HCT116 (cell line): ENCODE results near the gene AASS. TPM values are rescaled to one million over a fixed set of nuclear protein-coding genes. Genes with fewer than 3 reads are reported as not detected.

Source experiments
- ATAC-seq: fragments of 200-7000 bp; cut with Tn5 transposase; 2 replicates; pipeline ENCODE4 v1.9.1; 2020; ENCODE audit warnings: mild to moderate bottlenecking, moderate library complexity
- BruUV-seq: library from RNA; stranded (reverse); fragments of 400-500 nt; replicated peaks from 2 replicates; lab custom pipeline; 2021; lab: Mats Ljungman, UMichigan
- CTCF ChIA-PET: fragments of 300-600 bp; sonication (Branson Sonifier 250); formaldehyde crosslinking; loops from one replicate; lab custom pipeline; 2021; ENCODE audit warnings: antibody characterized with exemption; lab: Charles Lee
- POLR2A ChIA-PET: fragments of 300-600, 350-600 bp; sonication (Branson Sonifier 250); formaldehyde crosslinking; loops from one replicate; lab custom pipeline; 2021; ENCODE audit warnings: antibody characterized with exemption; lab: Charles Lee
- RAD21 ChIA-PET, 2 experiments: fragments of 300-600 bp; sonication (Branson Sonifier 250); formaldehyde crosslinking; loops; one replicate each; lab custom pipeline; 2023; ENCODE audit warnings: low total read pairs in 2 of 2; ENCODE audit not compliant: uncharacterized antibody in 2 of 2, unreplicated experiment in 2 of 2, low non-redundant PET in 1 of 2; lab: Charles Lee
- DNase-seq: peaks from one replicate; pipeline ENCODE4 v3.0.0-alpha.2; 2010; ENCODE audit warnings: low read depth, low spot score
- H2AFZ ChIP-seq: fragments of 200-600 bp; shearing (Covaris generic), sonication (generic); 2 replicates; pipeline ENCODE4 v1.6.1; 2017; ENCODE audit warnings: low read depth, mixed run types, mixed read lengths, antibody characterized with exemption, low read length; ENCODE audit not compliant: poor library complexity, severe bottlenecking
- H3K27ac ChIP-seq: 2 replicates; pipeline ENCODE4 v1.5.1; 2012; ENCODE audit warnings: low read depth, low read length
- H3K27me3 ChIP-seq: fragments of 200-600 bp; sonication (generic); 2 replicates; pipeline ENCODE4 v1.6.1; 2016; ENCODE audit warnings: mixed run types, low read length, mixed read lengths; ENCODE audit not compliant: insufficient read depth
- H3K36me3 ChIP-seq, 2 experiments: fragments of 200-500 bp in 1 of 2; fragments of 200-600 bp in 1 of 2; sonication (Bioruptor generic) in 1 of 2; sonication (generic) in 1 of 2; 2 replicates each; pipeline versions ENCODE4 v1.5.1 to v1.6.1; 2014 to 2016; ENCODE audit warnings: low read length in 2 of 2, inconsistent platforms in 1 of 2, mixed read lengths in 1 of 2, mixed run types in 1 of 2; ENCODE audit not compliant: insufficient read depth in 2 of 2, control insufficient read depth in 1 of 2
- H3K4me1 ChIP-seq, 2 experiments: fragments of 200-600 bp in 1 of 2; sonication (generic) in 1 of 2; 2 replicates each; pipeline versions ENCODE4 v1.5.1 to v1.6.1; 2012 to 2017; ENCODE audit warnings: low read length in 2 of 2, inconsistent platforms in 1 of 2, mild to moderate bottlenecking in 1 of 2, mixed read lengths in 1 of 2, mixed run types in 1 of 2, moderate library complexity in 1 of 2; ENCODE audit not compliant: insufficient read depth in 2 of 2, control insufficient read depth in 1 of 2
- H3K4me2 ChIP-seq: fragments of 200-600 bp; sonication (generic); 2 replicates; pipeline ENCODE4 v1.6.1; 2017; ENCODE audit warnings: mixed run types, low read length, mixed read lengths
- H3K4me3 ChIP-seq, 2 experiments: fragments of 200-600 bp in 1 of 2; sonication (generic) in 1 of 2; replicated peaks in 1 of 2; 2 replicates each; pipeline ENCODE4 v1.5.1; 2011 to 2016; ENCODE audit warnings: low read length in 2 of 2, control low read depth in 1 of 2, low read depth in 1 of 2, mild to moderate bottlenecking in 1 of 2, mixed read lengths in 1 of 2, mixed run types in 1 of 2
- H3K79me2 ChIP-seq: fragments of 200-600 bp; sonication (generic); 2 replicates; pipeline ENCODE4 v1.6.1; 2017; ENCODE audit warnings: mild to moderate bottlenecking, mixed run types, low read length, moderate library complexity, mixed read lengths; ENCODE audit not compliant: insufficient read depth
- H3K9ac ChIP-seq: fragments of 200-600 bp; sonication (generic); 2 replicates; pipeline ENCODE4 v1.6.1; 2016; ENCODE audit warnings: low read length, mixed read lengths
- H3K9me2 ChIP-seq: fragments of 200-600 bp; sonication (generic), shearing (Covaris generic); 2 replicates; pipeline ENCODE4 v1.6.1; 2017; ENCODE audit warnings: mixed run types, mild to moderate bottlenecking, moderate library complexity; ENCODE audit not compliant: insufficient read depth
- H3K9me3 ChIP-seq, 2 experiments: fragments of 200-500 bp in 1 of 2; fragments of 200-600 bp in 1 of 2; sonication (Bioruptor generic) in 1 of 2; sonication (generic) in 1 of 2; 2 replicates each; pipeline ENCODE4 v1.6.1; 2014 to 2017; ENCODE audit warnings: low read length in 2 of 2, mixed read lengths in 2 of 2, inconsistent platforms in 1 of 2, low read depth in 1 of 2, mild to moderate bottlenecking in 1 of 2, mixed run types in 1 of 2, moderate library complexity in 1 of 2; ENCODE audit not compliant: control insufficient read depth in 1 of 2, insufficient read depth in 1 of 2
- H4K20me1 ChIP-seq: fragments of 200-600 bp; sonication (generic), shearing (Covaris generic); 2 replicates; pipeline ENCODE4 v1.6.1; 2017; ENCODE audit warnings: mixed run types, mild to moderate bottlenecking, moderate library complexity; ENCODE audit not compliant: insufficient read depth
- CBX3 ChIP-seq: IDR thresholded peaks from 2 replicates; pipeline ENCODE4 v1.6.1; 2012; ENCODE audit warnings: low read depth
- CEBPB ChIP-seq: IDR thresholded peaks from 2 replicates; pipeline ENCODE4 v1.6.1; 2012; ENCODE audit warnings: low read depth
- EGR1 ChIP-seq: IDR thresholded peaks from 2 replicates; pipeline ENCODE4 v1.6.1; 2012; ENCODE audit warnings: low read depth
- ELF1 ChIP-seq: IDR thresholded peaks from 2 replicates; pipeline ENCODE4 v1.6.1; 2012; ENCODE audit warnings: low read depth, borderline replicate concordance
- EZH2 ChIP-seq: fragments of 200-600 bp; sonication (generic); IDR thresholded peaks from 2 replicates; pipeline ENCODE4 v1.6.1; 2017; ENCODE audit warnings: antibody characterized with exemption, mixed run types
- FOSL1 ChIP-seq: IDR thresholded peaks from 2 replicates; pipeline ENCODE4 v1.6.1; 2012; ENCODE audit warnings: low read depth
- JUND ChIP-seq: IDR thresholded peaks from 2 replicates; pipeline ENCODE4 v1.6.1; 2012
- POLR2A ChIP-seq: IDR thresholded peaks from 2 replicates; pipeline ENCODE4 v1.7.0; 2011; ENCODE audit warnings: borderline replicate concordance; ENCODE audit not compliant: insufficient read depth, insufficient read length; ENCODE audit errors: extremely low read depth
- POLR2AphosphoS5 ChIP-seq: IDR thresholded peaks from 2 replicates; pipeline ENCODE4 v1.6.1; 2011; ENCODE audit warnings: mild to moderate bottlenecking, low read depth, low read length, moderate library complexity
- RAD21 ChIP-seq: IDR thresholded peaks from 2 replicates; pipeline ENCODE4 v1.6.1; 2012; ENCODE audit warnings: low read depth, mild to moderate bottlenecking
- SIN3A ChIP-seq: IDR thresholded peaks from 2 replicates; pipeline ENCODE4 v1.6.1; 2012; ENCODE audit warnings: low read depth
- TCF7L2 ChIP-seq: IDR thresholded peaks from 2 replicates; pipeline ENCODE4 v1.7.0; 2011; ENCODE audit warnings: borderline replicate concordance, inconsistent platforms; ENCODE audit not compliant: insufficient read depth, insufficient read length; ENCODE audit errors: extremely low read depth
- YY1 ChIP-seq: IDR thresholded peaks from 2 replicates; pipeline ENCODE4 v1.6.1; 2011; ENCODE audit warnings: low read length, low read depth, moderate library complexity, mild to moderate bottlenecking; ENCODE audit not compliant: insufficient replicate concordance; ENCODE audit errors: extremely low read depth
- ZFX ChIP-seq: fragments of 450-650 bp; IDR thresholded peaks from 2 replicates; pipeline ENCODE4 v1.6.1; 2017
- intact Hi-C: fragments of 100-400 bp; cut with micrococcal nuclease; formaldehyde crosslinking; loops from 2 replicates; pipeline ENCODE4 v1.10.0; 2022
- total RNA-seq: library from RNA; stranded (reverse); gene quantifications from one replicate; pipeline ENCODE4 v1.2.1, GENCODE V29; 2021; ENCODE audit not compliant: unreplicated experiment
- TF ChIP-seq, protein P1 (sequence below): IDR thresholded peaks from 2 replicates; pipeline ENCODE4 v1.6.1; 2012; ENCODE audit warnings: low read depth
- TF ChIP-seq, protein P2 (sequence below): IDR thresholded peaks from 2 replicates; pipeline ENCODE4 v1.6.1; 2012
- TF ChIP-seq, protein P3 (sequence below): IDR thresholded peaks from 2 replicates; pipeline ENCODE4 v1.6.1; 2011; ENCODE audit warnings: mild to moderate bottlenecking, low read length, moderate library complexity; ENCODE audit not compliant: insufficient replicate concordance; ENCODE audit errors: extremely low read depth
- TF ChIP-seq, protein P4 (sequence below), 3 experiments: fragments of 200-600 bp in 1 of 3; sonication (generic) in 1 of 3; IDR thresholded peaks in 2 of 3; conservative IDR thresholded peaks in 1 of 3; 2 replicates each; pipeline ENCODE4 v1.5.1; 2012 to 2017; ENCODE audit warnings: low read depth in 2 of 3, low read length in 2 of 3, antibody characterized with exemption in 1 of 3, borderline replicate concordance in 1 of 3, control low read depth in 1 of 3, mild to moderate bottlenecking in 1 of 3, mixed read lengths in 1 of 3, mixed run types in 1 of 3, moderate library complexity in 1 of 3; ENCODE audit not compliant: insufficient read depth in 1 of 3

The AASS gene
- total RNA-seq, 1 experiment from 2014 or later: 5.1 TPM

DNA sequence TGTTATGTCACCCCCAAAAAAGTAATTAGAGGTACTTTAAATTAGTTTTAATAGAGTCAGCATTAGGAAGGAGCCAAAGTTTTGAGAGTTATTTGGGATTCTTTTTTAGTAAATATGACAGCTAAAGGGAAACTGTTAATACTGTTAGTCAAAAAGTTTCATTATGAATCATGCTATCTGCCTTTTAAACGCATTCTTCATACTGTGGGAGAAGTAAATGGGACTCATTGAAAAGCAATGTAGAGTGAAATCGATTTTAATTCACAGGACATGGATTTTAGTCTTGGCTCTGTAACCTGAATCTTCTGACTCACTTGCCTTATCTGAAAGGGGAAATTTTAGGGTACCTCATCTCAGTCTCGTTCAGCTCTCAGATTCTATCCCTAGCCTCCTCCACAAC lies 105.1 kb downstream of the AASS start:
- POLR2A ChIA-PET: interaction anchor here (0.9 kb wide), 1 partner anchor 63 kb away, joined by 3 read pairs; no protein-coding TSS in a partner anchor
- H3K9me3 ChIP-seq: no peaks in the 10 kb centered on the region

More for the DNA sequence above, 105.1 kb downstream of the AASS start:
- no peaks in the 10 kb centered on the region for H3K4me1 ChIP-seq
- ChIA-PET CTCF (interaction anchor here (1.4 kb wide), 1 partner anchor 54 kb away, joined by 3 read pairs; no protein-coding TSS in a partner anchor), RAD21 (no interaction called here)
- TF ChIP-seq POLR2A: no peak
- no peak for TF ChIP-seq ZFX
- no peak for TF ChIP-seq CEBPB
- no peak for TF ChIP-seq JUND
- no peak for TF ChIP-seq RAD21
- TF ChIP-seq, protein P1, sequence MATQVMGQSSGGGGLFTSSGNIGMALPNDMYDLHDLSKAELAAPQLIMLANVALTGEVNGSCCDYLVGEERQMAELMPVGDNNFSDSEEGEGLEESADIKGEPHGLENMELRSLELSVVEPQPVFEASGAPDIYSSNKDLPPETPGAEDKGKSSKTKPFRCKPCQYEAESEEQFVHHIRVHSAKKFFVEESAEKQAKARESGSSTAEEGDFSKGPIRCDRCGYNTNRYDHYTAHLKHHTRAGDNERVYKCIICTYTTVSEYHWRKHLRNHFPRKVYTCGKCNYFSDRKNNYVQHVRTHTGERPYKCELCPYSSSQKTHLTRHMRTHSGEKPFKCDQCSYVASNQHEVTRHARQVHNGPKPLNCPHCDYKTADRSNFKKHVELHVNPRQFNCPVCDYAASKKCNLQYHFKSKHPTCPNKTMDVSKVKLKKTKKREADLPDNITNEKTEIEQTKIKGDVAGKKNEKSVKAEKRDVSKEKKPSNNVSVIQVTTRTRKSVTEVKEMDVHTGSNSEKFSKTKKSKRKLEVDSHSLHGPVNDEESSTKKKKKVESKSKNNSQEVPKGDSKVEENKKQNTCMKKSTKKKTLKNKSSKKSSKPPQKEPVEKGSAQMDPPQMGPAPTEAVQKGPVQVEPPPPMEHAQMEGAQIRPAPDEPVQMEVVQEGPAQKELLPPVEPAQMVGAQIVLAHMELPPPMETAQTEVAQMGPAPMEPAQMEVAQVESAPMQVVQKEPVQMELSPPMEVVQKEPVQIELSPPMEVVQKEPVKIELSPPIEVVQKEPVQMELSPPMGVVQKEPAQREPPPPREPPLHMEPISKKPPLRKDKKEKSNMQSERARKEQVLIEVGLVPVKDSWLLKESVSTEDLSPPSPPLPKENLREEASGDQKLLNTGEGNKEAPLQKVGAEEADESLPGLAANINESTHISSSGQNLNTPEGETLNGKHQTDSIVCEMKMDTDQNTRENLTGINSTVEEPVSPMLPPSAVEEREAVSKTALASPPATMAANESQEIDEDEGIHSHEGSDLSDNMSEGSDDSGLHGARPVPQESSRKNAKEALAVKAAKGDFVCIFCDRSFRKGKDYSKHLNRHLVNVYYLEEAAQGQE: no peak
- TF ChIP-seq POLR2AphosphoS5: no peak
- TF ChIP-seq EGR1: no peak
- TF ChIP-seq TCF7L2: no peak
- TF ChIP-seq EZH2: no peak
- TF ChIP-seq, protein P2, sequence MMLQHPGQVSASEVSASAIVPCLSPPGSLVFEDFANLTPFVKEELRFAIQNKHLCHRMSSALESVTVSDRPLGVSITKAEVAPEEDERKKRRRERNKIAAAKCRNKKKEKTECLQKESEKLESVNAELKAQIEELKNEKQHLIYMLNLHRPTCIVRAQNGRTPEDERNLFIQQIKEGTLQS: no peak
- TF ChIP-seq, protein P3, sequence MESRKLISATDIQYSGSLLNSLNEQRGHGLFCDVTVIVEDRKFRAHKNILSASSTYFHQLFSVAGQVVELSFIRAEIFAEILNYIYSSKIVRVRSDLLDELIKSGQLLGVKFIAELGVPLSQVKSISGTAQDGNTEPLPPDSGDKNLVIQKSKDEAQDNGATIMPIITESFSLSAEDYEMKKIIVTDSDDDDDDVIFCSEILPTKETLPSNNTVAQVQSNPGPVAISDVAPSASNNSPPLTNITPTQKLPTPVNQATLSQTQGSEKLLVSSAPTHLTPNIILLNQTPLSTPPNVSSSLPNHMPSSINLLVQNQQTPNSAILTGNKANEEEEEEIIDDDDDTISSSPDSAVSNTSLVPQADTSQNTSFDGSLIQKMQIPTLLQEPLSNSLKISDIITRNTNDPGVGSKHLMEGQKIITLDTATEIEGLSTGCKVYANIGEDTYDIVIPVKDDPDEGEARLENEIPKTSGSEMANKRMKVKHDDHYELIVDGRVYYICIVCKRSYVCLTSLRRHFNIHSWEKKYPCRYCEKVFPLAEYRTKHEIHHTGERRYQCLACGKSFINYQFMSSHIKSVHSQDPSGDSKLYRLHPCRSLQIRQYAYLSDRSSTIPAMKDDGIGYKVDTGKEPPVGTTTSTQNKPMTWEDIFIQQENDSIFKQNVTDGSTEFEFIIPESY: no peak
- no peak for TF ChIP-seq CBX3
- TF ChIP-seq ELF1: no peak
- TF ChIP-seq SIN3A: no peak
- TF ChIP-seq, protein P4, sequence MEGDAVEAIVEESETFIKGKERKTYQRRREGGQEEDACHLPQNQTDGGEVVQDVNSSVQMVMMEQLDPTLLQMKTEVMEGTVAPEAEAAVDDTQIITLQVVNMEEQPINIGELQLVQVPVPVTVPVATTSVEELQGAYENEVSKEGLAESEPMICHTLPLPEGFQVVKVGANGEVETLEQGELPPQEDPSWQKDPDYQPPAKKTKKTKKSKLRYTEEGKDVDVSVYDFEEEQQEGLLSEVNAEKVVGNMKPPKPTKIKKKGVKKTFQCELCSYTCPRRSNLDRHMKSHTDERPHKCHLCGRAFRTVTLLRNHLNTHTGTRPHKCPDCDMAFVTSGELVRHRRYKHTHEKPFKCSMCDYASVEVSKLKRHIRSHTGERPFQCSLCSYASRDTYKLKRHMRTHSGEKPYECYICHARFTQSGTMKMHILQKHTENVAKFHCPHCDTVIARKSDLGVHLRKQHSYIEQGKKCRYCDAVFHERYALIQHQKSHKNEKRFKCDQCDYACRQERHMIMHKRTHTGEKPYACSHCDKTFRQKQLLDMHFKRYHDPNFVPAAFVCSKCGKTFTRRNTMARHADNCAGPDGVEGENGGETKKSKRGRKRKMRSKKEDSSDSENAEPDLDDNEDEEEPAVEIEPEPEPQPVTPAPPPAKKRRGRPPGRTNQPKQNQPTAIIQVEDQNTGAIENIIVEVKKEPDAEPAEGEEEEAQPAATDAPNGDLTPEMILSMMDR (IDR thresholded peaks at IDR 0.05 in 2 of 3, conservative IDR thresholded peaks at IDR 0.05 in 1 of 3; ENCODE audit: borderline replicate concordance in 1 of 3, insufficient read depth in 1 of 3, low read depth in 2 of 3, low read length in 2 of 3): no peak
- no peak for TF ChIP-seq YY1
- TF ChIP-seq FOSL1: no peak
- H3K79me2 ChIP-seq: no peaks in the 10 kb centered on the region
- DNase-seq (no peak), ATAC-seq (no peak)
- H3K4me3 ChIP-seq: no peak overlapping the region
- H2AFZ ChIP-seq: no peak overlapping the region
- no peaks in the 10 kb centered on the region for H3K9me2 ChIP-seq
- BruUV-seq: no TSS peak
- no peaks in the 10 kb centered on the region for H3K27me3 ChIP-seq
- H3K27ac ChIP-seq: no peak overlapping the region
- H3K36me3 ChIP-seq: no peaks in the 10 kb centered on the region
- H4K20me1 ChIP-seq: no peaks in the 10 kb centered on the region
- intact Hi-C loops: no loop called here
- no peak overlapping the region for H3K9ac ChIP-seq
- H3K4me2 ChIP-seq: no peak overlapping the region
